GM21515 (cell line): ENCODE data around the gene RCHY1.

Experiments used
- ATAC-seq: cut with Tn5 transposase; IDR thresholded peaks from one replicate; pipeline ENCODE4 v1.9.1; 2021; ENCODE audit not compliant: unreplicated experiment

Gene RCHY1

GRCh38 chr4:75432683-75433082 lies 81.5 kb downstream of the RCHY1 start:
- ATAC-seq = no peak

- ATAC-seq = no peak
Measured at GRCh38 chr4:75429208-75429607, 85.0 kb downstream of the RCHY1 start.
